ENCODE data around the gene ASIC4. TPM values are rescaled to one million over a fixed set of nuclear protein-coding genes. Genes with fewer than 3 reads are reported as not detected.

The ASIC4 gene
- total RNA-seq, 1 experiment from 2014 or later, result 0.21 TPM

DNA sequence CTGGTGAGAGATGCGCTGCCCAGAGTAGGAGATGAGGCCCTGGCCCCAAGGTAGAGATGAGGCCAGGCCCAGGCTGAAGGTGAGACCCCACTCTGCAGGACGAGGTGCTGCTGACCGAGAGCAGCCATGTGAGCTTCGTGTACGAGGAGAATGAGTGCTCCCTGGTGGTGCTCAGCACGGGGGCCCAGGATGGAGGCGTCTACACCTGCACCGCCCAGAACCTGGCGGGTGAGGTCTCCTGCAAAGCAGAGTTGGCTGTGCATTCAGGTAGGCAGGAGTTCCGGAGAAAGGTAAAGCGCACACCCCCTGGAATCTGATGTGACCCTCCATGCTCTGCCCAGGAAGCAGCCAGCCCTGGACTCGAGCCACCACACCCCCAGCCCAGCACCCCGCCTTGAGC, 37.1 kb upstream of the ASIC4 start:
- no peaks in the 10 kb centered on the region for H3K27me3 ChIP-seq (ENCODE audit: control insufficient read depth, insufficient read depth, low read length)
- H3K36me3 ChIP-seq (ENCODE audit: control insufficient read depth, insufficient read depth, low read length), result no peaks in the 10 kb centered on the region
- POLR2A ChIA-PET, result interaction anchor here (0.7 kb wide), 1 partner anchor 8 kb away, joined by 7 read pairs; no protein-coding TSS in a partner anchor
- no peak overlapping the region for H3K27ac ChIP-seq (ENCODE audit: low read length)
- intact Hi-C loops (cut with micrococcal nuclease; ENCODE audit: unreplicated experiment), result loop anchor here (5.0 kb wide), 1 partner anchor 50 kb away; no protein-coding TSS in a partner anchor
- no TSS peak for BruUV-seq (replicated peaks)
- no peak for ATAC-seq
- H3K9me3 ChIP-seq (ENCODE audit: control insufficient read depth, insufficient read depth, low read depth, low read length), result no peaks in the 10 kb centered on the region
- in situ Hi-C loops (cut with HindIII; ENCODE audit: low pct_unique_long_range_greater_than_20kb, low sequenced_read_pairs), result no loop called here
- CTCF ChIA-PET, result no interaction called here
- no peak for TF ChIP-seq SIN3A (IDR thresholded peaks at IDR 0.05; ENCODE audit: borderline replicate concordance, insufficient read depth, low read depth, low read length)
- no peak for TF ChIP-seq TCF7L2 (IDR thresholded peaks at IDR 0.05; ENCODE audit: low read depth, low read length)
- no peak for TF ChIP-seq CTCF (IDR thresholded peaks at IDR 0.05)
- TF ChIP-seq POLR2AphosphoS5 (IDR thresholded peaks at IDR 0.05; ENCODE audit: low read depth, low read length), result no peak
- TF ChIP-seq, protein P1, sequence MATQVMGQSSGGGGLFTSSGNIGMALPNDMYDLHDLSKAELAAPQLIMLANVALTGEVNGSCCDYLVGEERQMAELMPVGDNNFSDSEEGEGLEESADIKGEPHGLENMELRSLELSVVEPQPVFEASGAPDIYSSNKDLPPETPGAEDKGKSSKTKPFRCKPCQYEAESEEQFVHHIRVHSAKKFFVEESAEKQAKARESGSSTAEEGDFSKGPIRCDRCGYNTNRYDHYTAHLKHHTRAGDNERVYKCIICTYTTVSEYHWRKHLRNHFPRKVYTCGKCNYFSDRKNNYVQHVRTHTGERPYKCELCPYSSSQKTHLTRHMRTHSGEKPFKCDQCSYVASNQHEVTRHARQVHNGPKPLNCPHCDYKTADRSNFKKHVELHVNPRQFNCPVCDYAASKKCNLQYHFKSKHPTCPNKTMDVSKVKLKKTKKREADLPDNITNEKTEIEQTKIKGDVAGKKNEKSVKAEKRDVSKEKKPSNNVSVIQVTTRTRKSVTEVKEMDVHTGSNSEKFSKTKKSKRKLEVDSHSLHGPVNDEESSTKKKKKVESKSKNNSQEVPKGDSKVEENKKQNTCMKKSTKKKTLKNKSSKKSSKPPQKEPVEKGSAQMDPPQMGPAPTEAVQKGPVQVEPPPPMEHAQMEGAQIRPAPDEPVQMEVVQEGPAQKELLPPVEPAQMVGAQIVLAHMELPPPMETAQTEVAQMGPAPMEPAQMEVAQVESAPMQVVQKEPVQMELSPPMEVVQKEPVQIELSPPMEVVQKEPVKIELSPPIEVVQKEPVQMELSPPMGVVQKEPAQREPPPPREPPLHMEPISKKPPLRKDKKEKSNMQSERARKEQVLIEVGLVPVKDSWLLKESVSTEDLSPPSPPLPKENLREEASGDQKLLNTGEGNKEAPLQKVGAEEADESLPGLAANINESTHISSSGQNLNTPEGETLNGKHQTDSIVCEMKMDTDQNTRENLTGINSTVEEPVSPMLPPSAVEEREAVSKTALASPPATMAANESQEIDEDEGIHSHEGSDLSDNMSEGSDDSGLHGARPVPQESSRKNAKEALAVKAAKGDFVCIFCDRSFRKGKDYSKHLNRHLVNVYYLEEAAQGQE (IDR thresholded peaks at IDR 0.05; ENCODE audit: insufficient read depth in 1 of 2, low read depth in 2 of 2, low read length in 1 of 2), result no peak
- DNase-seq (ENCODE audit: low read depth, low spot score), result no peak
- no peaks in the 10 kb centered on the region for H3K4me1 ChIP-seq (ENCODE audit: control insufficient read depth, insufficient read depth, low read length)
- no peak overlapping the region for H3K4me3 ChIP-seq (ENCODE audit: low read depth in 2 of 2, low read length in 2 of 2)

DNA sequence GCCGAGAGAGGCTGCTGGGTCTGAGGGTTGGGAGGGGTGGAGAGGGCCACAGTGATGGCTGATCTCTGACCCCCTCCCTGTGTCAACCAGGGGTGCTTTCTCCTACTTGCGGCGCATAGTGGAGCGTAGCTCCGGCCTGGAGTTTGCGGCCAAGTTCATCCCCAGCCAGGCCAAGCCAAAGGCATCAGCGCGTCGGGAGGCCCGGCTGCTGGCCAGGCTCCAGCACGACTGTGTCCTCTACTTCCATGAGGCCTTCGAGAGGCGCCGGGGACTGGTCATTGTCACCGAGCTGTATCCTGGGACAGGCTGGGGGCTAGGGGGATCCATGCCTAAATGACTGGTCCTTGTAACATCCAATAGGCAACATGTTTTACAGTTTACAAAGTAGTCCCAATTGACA, 36.5 kb upstream of the ASIC4 start:
- ChIA-PET CTCF (no interaction called here), POLR2A (interaction anchor here (0.7 kb wide), 1 partner anchor 7 kb away, joined by 7 read pairs; no protein-coding TSS in a partner anchor)
- no peak for DNase-seq (ENCODE audit: low read depth, low spot score)
- Histone ChIP-seq H3K4me1 (ENCODE audit: control insufficient read depth, insufficient read depth, low read length) (no peaks in the 10 kb centered on the region), H3K27ac (ENCODE audit: low read length) (no peak overlapping the region), H3K4me3 (ENCODE audit: low read depth in 2 of 2, low read length in 2 of 2) (no peak overlapping the region), H3K36me3 (ENCODE audit: control insufficient read depth, insufficient read depth, low read length) (no peaks in the 10 kb centered on the region), H3K9me3 (ENCODE audit: control insufficient read depth, insufficient read depth, low read depth, low read length) (no peaks in the 10 kb centered on the region), H3K27me3 (ENCODE audit: control insufficient read depth, insufficient read depth, low read length) (no peaks in the 10 kb centered on the region)
- no peak for TF ChIP-seq SIN3A (IDR thresholded peaks at IDR 0.05; ENCODE audit: borderline replicate concordance, insufficient read depth, low read depth, low read length)
- ATAC-seq, result no peak
- BruUV-seq (replicated peaks), result no TSS peak
- intact Hi-C loops (cut with micrococcal nuclease; ENCODE audit: unreplicated experiment) (loop anchor here (5.0 kb wide), 1 partner anchor 49 kb away; no protein-coding TSS in a partner anchor), in situ Hi-C loops (cut with HindIII; ENCODE audit: low pct_unique_long_range_greater_than_20kb, low sequenced_read_pairs) (no loop called here)

DNA sequence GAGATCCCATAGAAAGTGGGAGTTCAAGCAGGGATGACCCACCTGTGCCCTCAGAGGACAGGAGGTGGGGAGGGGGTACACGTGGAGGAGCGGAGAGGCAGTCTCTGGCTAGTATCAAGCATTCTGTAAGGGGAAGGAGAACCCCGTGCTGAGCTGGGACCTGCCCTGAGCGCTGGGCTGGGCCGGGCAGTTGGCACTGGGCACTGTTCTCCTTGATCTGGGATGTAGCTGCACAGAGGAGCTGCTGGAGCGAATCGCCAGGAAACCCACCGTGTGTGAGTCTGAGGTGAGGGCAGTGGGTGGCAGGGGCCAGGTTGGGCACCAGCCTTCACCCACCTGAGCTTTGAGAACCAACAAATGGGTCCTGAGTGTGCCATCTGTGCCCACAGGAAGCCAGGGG, 35.4 kb upstream of the ASIC4 start:
- CTCF ChIA-PET, result interaction anchor here (1.0 kb wide), 1 partner anchor 17 kb away, joined by 4 read pairs; no protein-coding TSS in a partner anchor

More for the DNA sequence above, 35.4 kb upstream of the ASIC4 start:
- DNase-seq (ENCODE audit: low read depth, low spot score), result no peak
- ATAC-seq, result no peak
- no peaks in the 10 kb centered on the region for H3K27me3 ChIP-seq (ENCODE audit: control insufficient read depth, insufficient read depth, low read length)
- H3K27ac ChIP-seq (ENCODE audit: low read length), result no peak overlapping the region
- in situ Hi-C loops (cut with HindIII; ENCODE audit: low pct_unique_long_range_greater_than_20kb, low sequenced_read_pairs), result no loop called here
- intact Hi-C loops (cut with micrococcal nuclease; ENCODE audit: unreplicated experiment), result loop anchor here (5.0 kb wide), 1 partner anchor 48 kb away; no protein-coding TSS in a partner anchor
- POLR2A ChIA-PET, result no interaction called here
- no peaks in the 10 kb centered on the region for H3K4me1 ChIP-seq (ENCODE audit: control insufficient read depth, insufficient read depth, low read length)
- no peaks in the 10 kb centered on the region for H3K36me3 ChIP-seq (ENCODE audit: control insufficient read depth, insufficient read depth, low read length)
- BruUV-seq (replicated peaks), result no TSS peak
- TF ChIP-seq TCF7L2 (IDR thresholded peaks at IDR 0.05; ENCODE audit: low read depth, low read length) (no peak), CTCF (IDR thresholded peaks at IDR 0.05) (no peak), SIN3A (IDR thresholded peaks at IDR 0.05; ENCODE audit: borderline replicate concordance, insufficient read depth, low read depth, low read length) (no peak), POLR2AphosphoS5 (IDR thresholded peaks at IDR 0.05; ENCODE audit: low read depth, low read length) (no peak)
- TF ChIP-seq, protein P1 (IDR thresholded peaks at IDR 0.05; ENCODE audit: insufficient read depth in 1 of 2, low read depth in 2 of 2, low read length in 1 of 2), result no peak
- no peak overlapping the region for H3K4me3 ChIP-seq (ENCODE audit: low read depth in 2 of 2, low read length in 2 of 2)
- H3K9me3 ChIP-seq (ENCODE audit: control insufficient read depth, insufficient read depth, low read depth, low read length), result no peaks in the 10 kb centered on the region
